K562 (cell line): ENCODE measurements around the gene CRADD. TPM values are rescaled to one million over a fixed set of nuclear protein-coding genes. Genes with fewer than 3 reads are reported as not detected.
A peak's percentile ranks its signal among the peaks of the same experiment; 100 is the strongest.

Experiments
- BRF1 ChIP-seq: IDR thresholded peaks from 3 replicates; pipeline ENCODE4 v1.6.1; 2011; ENCODE audit warnings: borderline replicate concordance, mild to moderate bottlenecking; ENCODE audit not compliant: insufficient read length; ENCODE audit errors: extremely low read depth
- CHD1 ChIP-seq: fragments of 200-600 bp; sonication (generic); IDR thresholded peaks from one replicate; pipeline ENCODE4 v1.6.1; 2012; ENCODE audit warnings: mild to moderate bottlenecking, moderate library complexity, low read length, inconsistent platforms
- CREB3L1 ChIP-seq: fragments of 450-650 bp; IDR thresholded peaks from 2 replicates; pipeline ENCODE4 v1.6.1; 2014; ENCODE audit warnings: low read depth, mild to moderate bottlenecking, moderate library complexity, borderline replicate concordance
- CSDE1 ChIP-seq, 2 experiments: fragments of 450-650 bp; IDR thresholded peaks; 2 replicates each; pipeline ENCODE4 v1.6.1; 2016; ENCODE audit warnings: mild to moderate bottlenecking in 1 of 2
- EP400 ChIP-seq: fragments of 450-650 bp; IDR thresholded peaks from 2 replicates; pipeline ENCODE4 v1.6.1; 2017; ENCODE audit warnings: antibody characterized with exemption, mild to moderate bottlenecking, moderate library complexity
- ESRRB ChIP-seq: fragments of 250-450 bp; sonication (Bioruptor Pico); IDR thresholded peaks from 2 replicates; pipeline ENCODE4 v1.5.0; 2020; ENCODE audit warnings: mild to moderate bottlenecking, moderate library complexity, borderline replicate concordance
- ETV5 ChIP-seq: sonication (generic); formaldehyde crosslinking; IDR thresholded peaks from 2 replicates; pipeline ENCODE4 v1.4.0; 2020; ENCODE audit warnings: low read depth, mild to moderate bottlenecking, missing genetic modification reagents
- FOS ChIP-seq: IDR thresholded peaks from 3 replicates; pipeline ENCODE4 v1.6.1; 2011; ENCODE audit not compliant: insufficient read length; ENCODE audit errors: extremely low read depth
- FOXP1 ChIP-seq: sonication (generic); formaldehyde crosslinking; IDR thresholded peaks from 2 replicates; pipeline ENCODE4 v1.8.0; 2022; ENCODE audit warnings: mild to moderate bottlenecking, missing genetic modification reagents
- GATAD2A ChIP-seq: fragments of 450-650 bp; IDR thresholded peaks from 2 replicates; pipeline ENCODE4 v1.6.1; 2017
- HMG20A ChIP-seq: fragments of 450-650 bp; formaldehyde crosslinking; conservative IDR thresholded peaks from 2 replicates; pipeline ENCODE4 v1.4.0; 2020; ENCODE audit warnings: mild to moderate bottlenecking, mixed read lengths
- HMGN3 ChIP-seq: IDR thresholded peaks from 2 replicates; pipeline ENCODE4 v1.6.1; 2011; ENCODE audit warnings: borderline replicate concordance, low read depth, mild to moderate bottlenecking, mixed read lengths, low read length; ENCODE audit not compliant: insufficient read length; ENCODE audit errors: extremely low read depth
- MLLT1 ChIP-seq, 2 experiments: fragments of 450-650 bp; IDR thresholded peaks; 2 replicates each; pipeline ENCODE4 v1.6.1; 2016
- PTRF ChIP-seq: fragments of 450-650 bp; IDR thresholded peaks from 2 replicates; pipeline ENCODE4 v1.6.1; 2016; ENCODE audit warnings: mild to moderate bottlenecking, missing genetic modification characterization, missing compliant biosample characterization
- SAFB ChIP-seq: fragments of 200-400 bp; formaldehyde crosslinking; IDR thresholded peaks from 2 replicates; pipeline ENCODE4 v1.6.1; 2017; ENCODE audit warnings: low read depth, low read length, borderline replicate concordance
- STAT6 ChIP-seq: sonication (generic); formaldehyde crosslinking; IDR thresholded peaks from 2 replicates; pipeline ENCODE4 v1.8.1; 2023; ENCODE audit warnings: mild to moderate bottlenecking, missing genetic modification reagents
- TAF7 ChIP-seq: fragments of 450-650 bp; IDR thresholded peaks from 2 replicates; pipeline ENCODE4 v1.6.1; 2016; ENCODE audit warnings: missing genetic modification characterization, missing compliant biosample characterization
- ZBTB5 ChIP-seq: fragments of 450-650 bp; IDR thresholded peaks from 2 replicates; pipeline ENCODE4 v1.6.1; 2017; ENCODE audit warnings: antibody characterized with exemption
- ZBTB8A ChIP-seq: fragments of 450-650 bp; IDR thresholded peaks from 2 replicates; pipeline ENCODE4 v1.6.1; 2018; ENCODE audit warnings: mild to moderate bottlenecking, moderate library complexity; ENCODE audit not compliant: partially characterized antibody
- ZNF124 ChIP-seq: sonication (generic); formaldehyde crosslinking; IDR thresholded peaks from 2 replicates; pipeline ENCODE4 v1.8.1; 2022; ENCODE audit warnings: missing genetic modification reagents
- ZNF282 ChIP-seq: sonication (generic); formaldehyde crosslinking; IDR thresholded peaks from 2 replicates; pipeline ENCODE4 v1.8.1; 2023; ENCODE audit warnings: missing genetic modification reagents
- polyA plus RNA-seq, 8 experiments: library from polyadenylated mRNA; depleted of rRNA in 4 of 8; stranded (reverse) in 5 of 8; unstranded in 3 of 8; fragments of >200 nt; fragmentation: Nextera tagmentation in 2 of 8; fragmentation: Illumina TruSeq in 1 of 8; extraction: Ambion mirVana in 2 of 8; extraction: Trizol in 1 of 8; gene quantifications; 2 replicates each; pipeline versions ENCODE4 v1.2.1 to v1.2.3, GENCODE V29; 2011 to 2014; ENCODE audit warnings: inconsistent platforms in 1 of 8, missing spikeins in 1 of 8
- total RNA-seq, 7 experiments: library from RNA; depleted of rRNA in 6 of 7; stranded (reverse); fragments of >200 nt in 6 of 7; fragmentation: Illumina TruSeq in 2 of 7; extraction: Trizol in 2 of 7; gene quantifications; 2 replicates each; pipeline versions ENCODE4 v1.2.1 to v1.2.3, GENCODE V29; 2011 to 2021; ENCODE audit warnings: low replicate concordance in 1 of 7

CRADD gene
- total and polyA plus RNA-seq, 9 of the 15 experiments (the other 6 are each of a cell fraction or from before 2014, with no cell fraction given): 20.5 to 41.1 (median 25.9) TPM

GRCh38 chr12:93677195-93678064 is at the start of gene CRADD (continued):
- TF ChIP-seq CREB3L1 (peak; percentile 60; the same call in 1 of the 2 replicates), CHD1 (peak; percentile 81), FOXP1 (CRISPR knock-in tag) (no peak), STAT6 (CRISPR knock-in tag) (no peak), ZNF282 (CRISPR knock-in tag) (no peak), ZBTB8A (peak; percentile 47), BRF1 (no peak), CSDE1 (IDR thresholded peaks at IDR 0.05) (peak; percentile 61 to 97; a peak in 3 of 4 replicates), EP400 (peak; percentile 77), TAF7 (tag) (peak; percentile 77), ETV5 (CRISPR knock-in tag) (peak; percentile 91), HMG20A (CRISPR knock-in tag) (no peak), ZNF124 (CRISPR knock-in tag) (no peak), PTRF (tag) (no peak), GATAD2A (no peak), FOS (no peak), HMGN3 (no peak), ESRRB (CRISPR knock-in tag) (no peak), SAFB (no peak), ZBTB5 (peak; percentile 96), MLLT1 (IDR thresholded peaks at IDR 0.05) (peak in 1 of 2 experiments; percentile 84; a peak in 1 of 4 replicates)
